Measurements from ENCODE around the gene PTPRC.

PTPRC gene

DNA sequence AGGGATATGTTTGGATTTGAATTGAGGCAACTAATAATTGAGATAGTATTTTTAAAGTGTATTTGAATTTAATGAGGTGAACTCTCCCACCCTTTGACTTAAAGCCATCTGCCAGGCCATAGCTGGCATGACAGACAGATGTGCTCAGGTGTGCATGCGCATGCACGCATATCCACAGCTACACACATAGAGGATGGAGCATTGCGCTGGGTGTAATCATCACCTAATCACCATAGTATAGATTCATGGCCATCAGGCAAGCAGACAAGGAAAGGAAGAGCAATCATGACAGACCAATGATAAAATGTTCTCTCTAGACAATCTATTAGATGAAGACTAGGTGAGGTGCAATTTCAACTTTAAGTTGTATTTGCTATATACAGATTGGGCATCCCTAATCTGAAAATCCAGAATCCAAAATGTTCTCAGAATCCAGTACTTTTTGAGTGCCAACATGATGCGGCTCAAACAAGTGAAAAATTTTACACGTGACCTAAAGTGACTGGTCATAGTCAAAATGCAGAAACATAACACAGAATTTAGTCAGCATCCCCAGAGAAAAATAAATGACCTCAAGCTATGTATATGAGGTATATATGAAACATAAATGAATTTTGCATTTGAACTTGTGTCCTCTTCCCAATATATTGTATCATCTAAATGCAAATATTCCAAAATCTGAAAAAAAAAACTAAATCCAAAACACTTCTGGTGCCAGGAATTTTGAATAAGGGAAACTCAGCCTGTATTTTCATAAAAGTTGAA is 70.1 kb downstream of the PTPRC start:
- no peak for TF ChIP-seq TAF1 (IDR thresholded peaks at IDR 0.05; ENCODE audit: borderline replicate concordance, insufficient read depth, low read length)
- TF ChIP-seq, protein P1, sequence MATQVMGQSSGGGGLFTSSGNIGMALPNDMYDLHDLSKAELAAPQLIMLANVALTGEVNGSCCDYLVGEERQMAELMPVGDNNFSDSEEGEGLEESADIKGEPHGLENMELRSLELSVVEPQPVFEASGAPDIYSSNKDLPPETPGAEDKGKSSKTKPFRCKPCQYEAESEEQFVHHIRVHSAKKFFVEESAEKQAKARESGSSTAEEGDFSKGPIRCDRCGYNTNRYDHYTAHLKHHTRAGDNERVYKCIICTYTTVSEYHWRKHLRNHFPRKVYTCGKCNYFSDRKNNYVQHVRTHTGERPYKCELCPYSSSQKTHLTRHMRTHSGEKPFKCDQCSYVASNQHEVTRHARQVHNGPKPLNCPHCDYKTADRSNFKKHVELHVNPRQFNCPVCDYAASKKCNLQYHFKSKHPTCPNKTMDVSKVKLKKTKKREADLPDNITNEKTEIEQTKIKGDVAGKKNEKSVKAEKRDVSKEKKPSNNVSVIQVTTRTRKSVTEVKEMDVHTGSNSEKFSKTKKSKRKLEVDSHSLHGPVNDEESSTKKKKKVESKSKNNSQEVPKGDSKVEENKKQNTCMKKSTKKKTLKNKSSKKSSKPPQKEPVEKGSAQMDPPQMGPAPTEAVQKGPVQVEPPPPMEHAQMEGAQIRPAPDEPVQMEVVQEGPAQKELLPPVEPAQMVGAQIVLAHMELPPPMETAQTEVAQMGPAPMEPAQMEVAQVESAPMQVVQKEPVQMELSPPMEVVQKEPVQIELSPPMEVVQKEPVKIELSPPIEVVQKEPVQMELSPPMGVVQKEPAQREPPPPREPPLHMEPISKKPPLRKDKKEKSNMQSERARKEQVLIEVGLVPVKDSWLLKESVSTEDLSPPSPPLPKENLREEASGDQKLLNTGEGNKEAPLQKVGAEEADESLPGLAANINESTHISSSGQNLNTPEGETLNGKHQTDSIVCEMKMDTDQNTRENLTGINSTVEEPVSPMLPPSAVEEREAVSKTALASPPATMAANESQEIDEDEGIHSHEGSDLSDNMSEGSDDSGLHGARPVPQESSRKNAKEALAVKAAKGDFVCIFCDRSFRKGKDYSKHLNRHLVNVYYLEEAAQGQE (IDR thresholded peaks at IDR 0.05; ENCODE audit: insufficient read depth in 1 of 2, low read depth in 2 of 2, low read length in 2 of 2): no peak

DNA sequence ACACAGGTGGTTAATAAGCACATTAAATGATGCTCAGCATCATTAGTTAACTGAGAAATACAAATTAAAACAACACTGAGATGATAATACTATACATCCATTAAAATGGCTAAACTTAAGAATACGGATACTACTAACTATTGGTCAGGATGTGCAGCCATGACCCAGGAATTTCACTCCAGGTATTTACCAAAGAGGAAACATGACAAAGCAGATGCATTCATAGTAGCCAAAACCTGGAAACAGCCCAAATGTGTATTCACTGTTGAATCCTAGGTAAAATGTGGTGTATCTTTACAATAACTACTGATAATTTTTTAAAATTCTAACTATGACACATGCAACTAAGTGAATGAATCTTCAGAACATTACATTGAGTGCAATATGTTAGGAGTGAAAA is 73.0 kb downstream of the PTPRC start:
- TF ChIP-seq TAF1 (IDR thresholded peaks at IDR 0.05; ENCODE audit: borderline replicate concordance, insufficient read depth, low read length) (no peak), SIN3A (IDR thresholded peaks at IDR 0.05; ENCODE audit: borderline replicate concordance, insufficient read depth, low read length) (no peak), FOXP2 (optimal IDR thresholded peaks at IDR 0.05; ENCODE audit: borderline replicate concordance, extremely low read depth, extremely low read length, insufficient read depth) (no peak), POLR2AphosphoS5 (IDR thresholded peaks at IDR 0.05; ENCODE audit: low read depth, low read length) (no peak)
- TF ChIP-seq, protein P1 (IDR thresholded peaks at IDR 0.05; ENCODE audit: insufficient read depth in 1 of 2, low read depth in 2 of 2, low read length in 2 of 2): no peak

DNA sequence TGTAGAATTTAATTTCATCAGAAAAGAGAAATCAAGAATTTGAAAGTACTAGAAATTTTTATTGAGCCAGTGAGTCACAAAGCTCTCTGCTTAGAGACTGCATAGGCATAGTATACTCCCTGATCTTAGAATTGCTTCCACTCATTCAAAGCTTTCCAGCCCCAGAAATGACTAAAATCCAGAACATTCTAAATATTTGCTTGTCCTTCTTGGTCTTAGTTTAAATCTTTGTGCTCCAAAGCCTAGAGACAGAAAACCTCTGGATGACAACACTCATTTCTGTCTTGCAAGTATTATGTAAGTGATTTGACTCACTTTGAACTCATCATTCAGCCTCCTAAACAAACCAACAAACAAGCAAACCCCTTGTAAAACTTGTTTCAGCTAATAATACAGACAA is 74.2 kb downstream of the PTPRC start:
- no peak for TF ChIP-seq SIN3A (IDR thresholded peaks at IDR 0.05; ENCODE audit: borderline replicate concordance, insufficient read depth, low read length)
- no peak for TF ChIP-seq TAF1 (IDR thresholded peaks at IDR 0.05; ENCODE audit: borderline replicate concordance, insufficient read depth, low read length)
- no peak for TF ChIP-seq POLR2AphosphoS5 (IDR thresholded peaks at IDR 0.05; ENCODE audit: low read depth, low read length)
- TF ChIP-seq, protein P1 (IDR thresholded peaks at IDR 0.05; ENCODE audit: insufficient read depth in 1 of 2, low read depth in 2 of 2, low read length in 2 of 2): no peak

DNA sequence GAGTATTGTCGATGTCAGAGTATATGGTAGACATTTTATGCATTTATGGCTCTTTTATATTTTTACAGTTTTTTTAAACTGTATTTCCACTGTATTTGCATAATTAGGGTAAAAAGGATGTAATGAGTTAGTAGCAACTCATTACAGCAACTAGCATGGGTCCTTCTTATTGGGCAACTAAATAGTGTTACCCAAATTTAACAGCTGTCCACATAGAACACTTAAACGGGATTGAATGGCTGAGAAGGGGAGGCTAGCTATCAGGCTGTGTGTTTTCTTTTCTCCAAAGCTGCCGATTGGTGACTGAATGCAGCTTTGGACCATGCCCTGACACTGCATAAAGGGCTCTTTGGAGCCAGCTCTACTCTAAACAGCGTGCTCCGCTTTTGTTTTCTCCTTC is 75.4 kb downstream of the PTPRC start:
- TF ChIP-seq, protein P1 (IDR thresholded peaks at IDR 0.05; ENCODE audit: insufficient read depth in 1 of 2, low read depth in 2 of 2, low read length in 2 of 2): no peak
- TF ChIP-seq POLR2AphosphoS5 (IDR thresholded peaks at IDR 0.05; ENCODE audit: low read depth, low read length) (no peak), SIN3A (IDR thresholded peaks at IDR 0.05; ENCODE audit: borderline replicate concordance, insufficient read depth, low read length) (no peak), FOXP2 (optimal IDR thresholded peaks at IDR 0.05; ENCODE audit: borderline replicate concordance, extremely low read depth, extremely low read length, insufficient read depth) (no peak), TAF1 (IDR thresholded peaks at IDR 0.05; ENCODE audit: borderline replicate concordance, insufficient read depth, low read length) (no peak)

DNA sequence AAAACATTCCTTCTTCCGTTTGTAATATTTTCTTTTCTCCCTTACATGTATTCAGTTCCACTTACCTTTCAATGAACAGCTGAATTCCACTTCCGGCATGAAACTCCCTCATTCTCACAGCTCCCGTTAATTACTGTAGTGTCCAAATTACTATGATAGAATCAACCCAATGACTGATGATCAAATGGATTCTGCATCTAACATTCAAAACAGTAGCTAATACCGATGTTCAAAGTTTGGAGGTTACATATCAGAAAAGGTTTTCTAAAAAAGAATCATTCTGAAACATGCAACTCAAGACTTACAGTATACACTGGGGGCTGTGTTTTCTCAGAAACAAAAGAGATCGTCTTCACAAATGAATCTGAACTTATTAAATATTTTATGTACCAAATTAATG is 77.2 kb downstream of the PTPRC start:
- TF ChIP-seq, protein P1 (IDR thresholded peaks at IDR 0.05; ENCODE audit: insufficient read depth in 1 of 2, low read depth in 2 of 2, low read length in 2 of 2): no peak
- TF ChIP-seq POLR2AphosphoS5 (IDR thresholded peaks at IDR 0.05; ENCODE audit: low read depth, low read length) (no peak), SIN3A (IDR thresholded peaks at IDR 0.05; ENCODE audit: borderline replicate concordance, insufficient read depth, low read length) (no peak), TAF1 (IDR thresholded peaks at IDR 0.05; ENCODE audit: borderline replicate concordance, insufficient read depth, low read length) (no peak), FOXP2 (optimal IDR thresholded peaks at IDR 0.05; ENCODE audit: borderline replicate concordance, extremely low read depth, extremely low read length, insufficient read depth) (no peak)

Data from PFSK-1 (cell line).